ENCODE results near the gene RGS9BP. TPM values are rescaled to one million over a fixed set of nuclear protein-coding genes. Genes with fewer than 3 reads are reported as not detected.
"Not testable (repeated sequence)": the region's sequence is repeated elsewhere in the genome, so short reads cannot be mapped to it uniquely, and the experiment has no call there.

RGS9BP gene
- total RNA-seq: under 1 TPM in 1 of 2 donors, not detected in 1; 0.39 TPM

- peaks cover 0 to 5% of the 10 kb centered on the region in 2 donors for H3K36me3 Mint-ChIP-seq
- no peaks in the 10 kb centered on the region for H3K9me3 Mint-ChIP-seq
- ATAC-seq (peak; percentile 55 to 56), DNase-seq (ENCODE audit: low spot score in 2 of 2) (peak in 1 of 2 donors; percentile 64)
- H3K27ac Mint-ChIP-seq: peak within 1 kb of the TSS in 1 of 2 donors; percentile 66
Measured at GRCh38 chr19:32675720-32676185, at the start of gene RGS9BP. RGS9BP (plus strand) TSS chr19:32675848; CDS start chr19:32676264, 416 bp downstream.

GRCh38 chr19:32626969-32627368, 48.7 kb upstream of the RGS9BP start:
- no peak overlapping the region for H3K27ac Mint-ChIP-seq
- no peak for DNase-seq (ENCODE audit: low spot score in 2 of 2)
- ATAC-seq: no peak
- H3K36me3 Mint-ChIP-seq: peaks cover 0 to 6% of the 10 kb centered on the region in 2 donors
- H3K9me3 Mint-ChIP-seq: no peaks in the 10 kb centered on the region

- Mint-ChIP-seq H3K9me3 (no peaks in the 10 kb centered on the region), H3K36me3 (peaks cover 0 to 6% of the 10 kb centered on the region in 2 donors), H3K27ac (no peak overlapping the region)
- DNase-seq (ENCODE audit: low spot score in 2 of 2) (no peak), ATAC-seq (no peak)
Measured at GRCh38 chr19:32627714-32628270, 47.9 kb upstream of the RGS9BP start.

- H3K9me3 Mint-ChIP-seq: no peaks in the 10 kb centered on the region
- peaks cover 0 to 6% of the 10 kb centered on the region in 2 donors for H3K36me3 Mint-ChIP-seq
- ATAC-seq (no peak), DNase-seq (ENCODE audit: low spot score in 2 of 2) (no peak)
- no peak overlapping the region for H3K27ac Mint-ChIP-seq
Measured at GRCh38 chr19:32630338-32630737, 45.3 kb upstream of the RGS9BP start.

- DNase-seq (ENCODE audit: low spot score in 2 of 2): no peak
- no peak overlapping the region for H3K27ac Mint-ChIP-seq
- no peak for ATAC-seq
- peaks cover 0 to 5% of the 10 kb centered on the region in 2 donors for H3K36me3 Mint-ChIP-seq
- H3K9me3 Mint-ChIP-seq: no peaks in the 10 kb centered on the region
Measured at GRCh38 chr19:32631381-32631780, 44.3 kb upstream of the RGS9BP start.

- Mint-ChIP-seq H3K36me3 (peaks cover 6 to 18% of the 10 kb centered on the region in 2 donors), H3K27ac (no peak overlapping the region), H3K9me3 (no peaks in the 10 kb centered on the region)
- DNase-seq (ENCODE audit: low spot score in 2 of 2) (no peak), ATAC-seq (no peak)
Measured at GRCh38 chr19:32637480-32637879, 38.2 kb upstream of the RGS9BP start.

- DNase-seq (ENCODE audit: low spot score in 2 of 2) (no peak), ATAC-seq (no peak)
Measured at GRCh38 chr19:32638625-32639024, 37.0 kb upstream of the RGS9BP start.

GRCh38 chr19:32642771-32643170, 32.9 kb upstream of the RGS9BP start:
- ATAC-seq (peak; percentile 95 to 100), DNase-seq (ENCODE audit: low spot score in 2 of 2) (peak; percentile 68 to 82)
- Mint-ChIP-seq H3K9me3 (no peaks in the 10 kb centered on the region), H3K27ac (peak overlapping the region in 1 of 2 donors; percentile 58), H3K36me3 (peaks cover 15 to 27% of the 10 kb centered on the region in 2 donors)

More at GRCh38 chr19:32638625-32639024, 37.0 kb upstream of the RGS9BP start:
- H3K9me3 Mint-ChIP-seq: no peaks in the 10 kb centered on the region
- H3K27ac Mint-ChIP-seq: no peak overlapping the region
- peaks cover 10 to 18% of the 10 kb centered on the region in 2 donors for H3K36me3 Mint-ChIP-seq

GRCh38 chr19:32646556-32646955, 29.1 kb upstream of the RGS9BP start:
- DNase-seq (ENCODE audit: low spot score in 2 of 2) (peak in 1 of 2 donors; percentile 29), ATAC-seq (peak in 1 of 2 donors; percentile 69)
- H3K27ac Mint-ChIP-seq: peak overlapping the region; percentile 52 to 88
- H3K9me3 Mint-ChIP-seq: no peaks in the 10 kb centered on the region
- peaks cover 15 to 23% of the 10 kb centered on the region in 2 donors for H3K36me3 Mint-ChIP-seq

GRCh38 chr19:32647361-32647760, 28.3 kb upstream of the RGS9BP start:
- H3K9me3 Mint-ChIP-seq: no peaks in the 10 kb centered on the region
- H3K36me3 Mint-ChIP-seq: peaks cover 9 to 16% of the 10 kb centered on the region in 2 donors
- ATAC-seq (no peak), DNase-seq (ENCODE audit: low spot score in 2 of 2) (no peak)
- peak overlapping the region in 1 of 2 donors; percentile 52 for H3K27ac Mint-ChIP-seq

GRCh38 chr19:32649751-32650150, 25.9 kb upstream of the RGS9BP start:
- DNase-seq (ENCODE audit: low spot score in 2 of 2) (no peak), ATAC-seq (no peak)
- Mint-ChIP-seq H3K36me3 (peaks cover 0 to 16% of the 10 kb centered on the region in 2 donors), H3K9me3 (no peaks in the 10 kb centered on the region), H3K27ac (no peak overlapping the region)

- H3K36me3 Mint-ChIP-seq: peaks cover 0 to 16% of the 10 kb centered on the region in 2 donors
- DNase-seq (ENCODE audit: low spot score in 2 of 2): no peak
- no peaks in the 10 kb centered on the region for H3K9me3 Mint-ChIP-seq
- H3K27ac Mint-ChIP-seq: no peak overlapping the region
- no peak for ATAC-seq
Measured at GRCh38 chr19:32650671-32651070, 25.0 kb upstream of the RGS9BP start.

GRCh38 chr19:32651729-32652140, 23.9 kb upstream of the RGS9BP start:
- DNase-seq (ENCODE audit: low spot score in 2 of 2) (no peak), ATAC-seq (no peak)
- H3K27ac Mint-ChIP-seq: no peak overlapping the region
- no peaks in the 10 kb centered on the region for H3K9me3 Mint-ChIP-seq
- peaks cover 0 to 12% of the 10 kb centered on the region in 2 donors for H3K36me3 Mint-ChIP-seq

- peak overlapping the region in 1 of 2 donors; percentile 30 for H3K27ac Mint-ChIP-seq
- not testable (repeated sequence) for H3K36me3 Mint-ChIP-seq; H3K9me3 Mint-ChIP-seq; ATAC-seq; DNase-seq (ENCODE audit: low spot score in 2 of 2)
Measured at GRCh38 chr19:32652331-32652730, 23.3 kb upstream of the RGS9BP start.

GRCh38 chr19:32652894-32653598, 22.6 kb upstream of the RGS9BP start:
- Mint-ChIP-seq H3K36me3 (peaks cover 0 to 5% of the 10 kb centered on the region in 2 donors), H3K9me3 (no peaks in the 10 kb centered on the region)

GRCh38 chr19:32653599-32653915, 22.1 kb upstream of the RGS9BP start:
- DNase-seq (ENCODE audit: low spot score in 2 of 2) (no peak), ATAC-seq (no peak)
- Mint-ChIP-seq H3K36me3 (no peaks in the 10 kb centered on the region), H3K9me3 (no peaks in the 10 kb centered on the region), H3K27ac (peak overlapping the region in 1 of 2 donors; percentile 72)

More at GRCh38 chr19:32652894-32653598, 22.6 kb upstream of the RGS9BP start:
- no peak for DNase-seq (ENCODE audit: low spot score in 2 of 2)
- H3K27ac Mint-ChIP-seq: peak overlapping the region in 1 of 2 donors; percentile 72
- ATAC-seq: no peak

GRCh38 chr19:32656379-32656778, 19.3 kb upstream of the RGS9BP start:
- not testable (repeated sequence) for ATAC-seq; DNase-seq (ENCODE audit: low spot score in 2 of 2); H3K36me3 Mint-ChIP-seq; H3K27ac Mint-ChIP-seq; H3K9me3 Mint-ChIP-seq
